EH (cell line): ENCODE measurements around the gene UNK.
A peak's percentile ranks its signal among the peaks of the same experiment; 100 is the strongest.
"Not testable (repeated sequence)": the region's sequence is repeated elsewhere in the genome, so short reads cannot be mapped to it uniquely, and the experiment has no call there.

Source experiments
- DNase-seq: peaks from one replicate; pipeline ENCODE4 v3.0.0-alpha.2; 2015; ENCODE audit warnings: low read depth

Gene UNK

GRCh38 chr17:75755205-75755901 is 29.3 kb upstream of the UNK start:
- DNase-seq: peak; percentile 25

GRCh38 chr17:75755990-75756389 is 28.6 kb upstream of the UNK start:
- DNase-seq: no peak

DNA sequence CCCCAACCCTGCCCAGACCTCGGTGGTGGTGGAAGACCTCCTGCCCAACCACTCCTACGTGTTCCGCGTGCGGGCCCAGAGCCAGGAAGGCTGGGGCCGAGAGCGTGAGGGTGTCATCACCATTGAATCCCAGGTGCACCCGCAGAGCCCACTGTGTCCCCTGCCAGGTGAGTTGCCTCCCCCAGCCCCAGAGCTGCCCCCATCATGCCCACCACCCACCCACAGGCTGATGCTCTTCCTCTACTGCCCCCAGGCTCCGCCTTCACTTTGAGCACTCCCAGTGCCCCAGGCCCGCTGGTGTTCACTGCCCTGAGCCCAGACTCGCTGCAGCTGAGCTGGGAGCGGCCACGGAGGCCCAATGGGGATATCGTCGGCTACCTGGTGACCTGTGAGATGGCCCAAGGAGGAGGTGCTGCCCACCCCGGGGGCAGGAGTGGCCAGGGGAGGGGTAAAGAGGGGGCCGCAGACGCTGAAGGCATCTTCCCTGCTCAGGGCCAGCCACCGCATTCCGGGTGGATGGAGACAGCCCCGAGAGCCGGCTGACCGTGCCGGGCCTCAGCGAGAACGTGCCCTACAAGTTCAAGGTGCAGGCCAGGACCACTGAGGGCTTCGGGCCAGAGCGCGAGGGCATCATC is 28.0 kb upstream of the UNK start:
- DNase-seq: no peak

GRCh38 chr17:75757086-75757681 is 27.4 kb upstream of the UNK start:
- DNase-seq: no peak

DNA sequence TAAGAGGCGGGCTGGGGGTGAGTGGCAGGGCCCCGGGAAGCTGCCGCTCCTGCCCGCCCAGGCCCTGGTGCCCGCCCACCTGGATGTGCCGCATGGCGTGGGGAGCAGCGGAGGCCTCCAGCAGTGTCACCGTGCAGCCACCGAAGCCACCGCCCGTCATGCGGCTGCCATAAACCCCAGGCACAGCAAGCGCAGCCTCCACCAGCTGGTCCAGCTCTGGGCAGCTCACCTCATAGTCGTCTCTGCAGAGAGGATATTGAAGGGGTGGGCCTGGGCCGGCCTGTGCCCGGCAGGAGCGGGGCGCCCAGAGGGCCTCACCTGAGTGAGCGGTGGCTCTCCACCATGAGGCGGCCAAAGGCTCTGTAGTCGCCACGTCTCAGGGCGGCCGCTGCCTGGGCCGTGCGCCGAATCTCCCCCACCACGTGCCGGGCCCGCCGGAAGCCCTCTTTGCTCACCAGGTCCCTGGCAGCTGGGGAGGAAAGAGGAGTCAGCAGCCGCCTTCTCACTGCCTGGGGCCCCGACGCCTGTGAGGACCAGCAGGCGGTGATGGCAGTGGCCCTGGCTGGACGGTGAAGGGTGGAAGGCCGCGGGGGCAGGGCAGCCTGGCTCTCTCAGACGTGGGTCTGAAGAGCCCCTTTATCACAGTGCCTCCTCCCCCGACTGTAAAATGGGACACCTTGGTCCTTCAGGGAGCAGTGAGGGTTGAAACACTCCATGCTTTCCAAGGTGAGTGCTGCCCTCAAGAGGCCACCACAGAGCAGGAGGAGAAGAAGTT is 26.3 kb upstream of the UNK start:
- DNase-seq: no peak

- DNase-seq: no peak
Observed at GRCh38 chr17:75759457-75759856, 25.1 kb upstream of the UNK start.

DNA sequence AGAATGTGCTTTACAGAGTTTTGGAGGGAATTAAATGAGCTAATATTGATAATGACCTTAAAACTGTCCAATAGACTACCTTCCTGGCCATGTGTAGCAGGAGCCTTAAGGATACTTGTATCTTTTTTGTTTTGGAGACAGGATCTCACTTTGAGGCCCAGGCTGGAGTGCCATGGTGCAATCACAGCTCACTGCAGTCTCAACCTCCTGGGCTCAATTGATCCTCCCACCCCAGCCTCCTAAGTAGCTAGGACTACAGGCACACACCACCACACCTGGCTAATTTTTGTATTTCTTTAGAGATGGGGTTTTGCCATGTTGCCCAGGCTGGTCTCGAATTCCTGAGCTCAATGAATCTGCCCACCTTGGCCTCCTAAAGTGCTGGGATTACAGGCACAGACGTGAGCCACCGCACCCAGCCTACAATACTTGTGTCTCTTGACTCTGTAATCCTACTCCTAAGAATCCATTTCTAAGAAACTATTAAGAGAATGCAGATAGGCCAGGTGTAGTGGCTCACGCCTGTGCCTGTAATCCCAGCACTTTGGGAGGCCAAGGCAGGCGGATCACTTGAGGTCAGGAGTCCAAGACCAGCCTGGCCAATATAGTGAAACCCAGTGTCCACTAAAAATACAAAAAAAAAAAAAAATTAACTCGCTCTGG is 24.5 kb upstream of the UNK start:
- DNase-seq: not testable (repeated sequence)

GRCh38 chr17:75762513-75763268 is 21.9 kb upstream of the UNK start:
- DNase-seq: no peak

GRCh38 chr17:75763269-75763607 is 21.4 kb upstream of the UNK start:
- no peak for DNase-seq

GRCh38 chr17:75763613-75764416 is 20.8 kb upstream of the UNK start:
- peak; percentile 23 for DNase-seq

- no peak for DNase-seq
Observed at GRCh38 chr17:75764417-75764710, 20.2 kb upstream of the UNK start.

DNA sequence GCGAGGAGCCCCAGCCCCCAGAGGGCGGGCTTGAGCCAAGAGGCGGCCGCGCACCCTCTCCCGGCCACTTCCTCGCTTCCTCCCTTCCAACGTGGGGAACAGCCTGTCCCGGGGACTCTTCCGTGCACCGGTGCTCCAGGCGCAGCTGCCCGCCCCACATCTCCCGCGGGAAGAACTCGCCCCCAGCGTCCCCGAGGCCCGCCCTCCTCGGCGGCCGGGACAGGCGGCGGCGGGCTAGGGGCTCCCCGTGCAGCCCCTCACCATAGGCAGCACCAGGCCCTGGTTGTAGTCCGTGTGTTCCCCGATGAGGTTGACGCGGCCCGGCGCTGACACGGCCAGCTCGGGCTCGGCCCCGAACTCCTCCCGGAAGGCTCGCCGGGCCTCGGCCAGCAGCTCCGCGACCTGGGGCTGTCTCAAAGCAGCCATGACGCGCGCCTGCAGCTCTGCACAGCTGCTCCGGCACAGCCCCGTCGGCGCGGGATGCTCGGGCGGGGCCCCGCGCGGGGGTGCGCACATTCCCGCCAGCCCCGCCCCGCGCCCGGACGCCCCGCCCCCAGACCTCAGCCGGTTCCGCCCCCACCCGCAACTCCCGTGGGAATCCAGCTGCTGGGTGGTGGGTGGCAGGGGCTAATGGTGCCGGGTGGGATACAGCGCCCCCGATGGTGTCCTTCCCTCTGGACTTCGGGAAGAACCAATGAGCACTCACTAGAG is 19.7 kb upstream of the UNK start, which contains the start of gene GALK1:
Gene GALK1 (minus strand): TSS at position 482 of the 711 bp plus-strand sequence. CDS start 56 bp downstream, at position 426.
- peak; percentile 75 for DNase-seq

DNA sequence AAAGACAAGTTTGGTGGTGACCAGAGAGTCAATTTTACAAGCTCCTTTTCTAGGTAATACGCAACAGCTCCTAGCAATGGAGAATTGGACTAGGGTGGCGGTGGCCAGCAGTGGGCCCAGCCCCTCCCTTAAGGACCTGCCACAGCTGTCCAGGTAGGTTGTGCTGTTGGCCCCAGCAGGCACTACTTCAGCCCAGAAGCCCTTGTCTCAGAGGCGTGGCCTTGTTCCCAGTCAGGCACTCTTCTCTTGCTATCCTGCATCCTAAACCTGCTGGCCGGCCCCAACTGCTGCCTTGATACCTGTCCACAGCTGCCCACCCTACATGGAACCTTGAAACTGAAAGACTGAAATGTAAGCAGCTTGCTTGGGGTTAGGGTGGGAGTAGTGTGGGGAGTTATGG is 18.6 kb upstream of the UNK start:
- no peak for DNase-seq

GRCh38 chr17:75767881-75768280 is 16.7 kb upstream of the UNK start:
- no peak for DNase-seq

DNA sequence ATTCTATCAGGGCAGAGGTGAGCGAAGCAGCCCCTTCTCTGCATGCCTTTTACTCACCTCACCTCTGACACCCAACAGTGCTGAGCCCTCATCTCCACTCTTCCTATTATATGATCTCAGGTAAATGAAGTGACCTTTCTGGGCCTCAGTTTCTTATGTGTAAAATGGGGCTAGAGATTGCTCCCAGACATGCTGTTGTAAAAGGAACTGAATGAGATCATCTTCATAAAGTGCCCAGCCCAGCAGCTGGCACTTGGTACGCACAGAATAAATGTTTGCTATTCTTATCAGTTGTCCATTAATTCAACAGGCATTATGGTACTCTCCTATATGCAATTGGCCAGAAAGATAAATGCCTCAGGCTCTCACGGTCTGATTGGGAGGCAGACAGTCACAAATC is 15.1 kb upstream of the UNK start:
- DNase-seq: no peak

DNA sequence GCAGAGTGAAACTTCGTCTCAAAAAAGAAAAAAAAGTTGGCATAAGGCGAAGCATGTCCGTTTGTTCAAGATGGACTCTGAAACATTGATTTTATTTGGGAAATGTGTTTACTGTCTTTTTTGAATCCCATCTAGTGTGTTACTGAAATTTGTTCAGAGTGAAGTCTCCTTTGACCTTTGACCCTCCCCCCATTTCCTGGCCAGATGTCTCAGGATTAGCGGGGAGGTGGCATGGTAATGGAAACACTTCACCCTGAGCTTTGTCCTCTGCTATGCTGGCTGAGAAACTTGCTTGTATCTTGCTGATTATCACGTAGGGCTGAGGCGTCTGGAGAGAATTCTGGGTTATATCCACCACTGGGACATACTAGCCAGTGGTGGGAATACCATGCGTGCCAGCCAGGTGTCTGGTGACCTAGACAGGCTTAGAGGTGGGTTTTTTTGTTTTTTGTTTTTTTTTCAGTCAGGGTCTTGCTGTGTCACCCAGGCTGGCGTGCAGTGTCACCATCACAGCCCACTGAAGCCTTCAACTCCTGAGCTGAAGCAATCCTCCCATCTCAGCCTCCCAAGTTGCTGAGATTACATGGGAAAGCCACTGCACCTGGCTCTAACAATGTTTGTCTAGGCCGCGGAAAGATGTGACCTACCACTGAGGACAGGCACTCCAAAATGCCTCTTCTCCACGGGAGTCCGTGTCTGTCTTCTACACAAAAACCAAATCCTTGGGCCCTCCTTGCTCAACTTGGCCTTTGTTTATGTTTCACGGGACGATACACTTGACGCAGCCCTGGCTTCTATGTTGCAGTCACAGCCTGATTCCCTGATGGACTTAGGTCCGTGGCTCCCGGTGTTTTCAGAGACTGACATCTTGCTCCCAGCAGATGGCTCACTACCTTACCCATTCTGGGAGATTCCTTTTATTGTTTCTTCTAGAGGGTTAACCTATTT is 13.0 kb upstream of the UNK start:
- peak; percentile 25 for DNase-seq

GRCh38 chr17:75773121-75773807 is 11.3 kb upstream of the UNK start:
- DNase-seq: no peak

DNA sequence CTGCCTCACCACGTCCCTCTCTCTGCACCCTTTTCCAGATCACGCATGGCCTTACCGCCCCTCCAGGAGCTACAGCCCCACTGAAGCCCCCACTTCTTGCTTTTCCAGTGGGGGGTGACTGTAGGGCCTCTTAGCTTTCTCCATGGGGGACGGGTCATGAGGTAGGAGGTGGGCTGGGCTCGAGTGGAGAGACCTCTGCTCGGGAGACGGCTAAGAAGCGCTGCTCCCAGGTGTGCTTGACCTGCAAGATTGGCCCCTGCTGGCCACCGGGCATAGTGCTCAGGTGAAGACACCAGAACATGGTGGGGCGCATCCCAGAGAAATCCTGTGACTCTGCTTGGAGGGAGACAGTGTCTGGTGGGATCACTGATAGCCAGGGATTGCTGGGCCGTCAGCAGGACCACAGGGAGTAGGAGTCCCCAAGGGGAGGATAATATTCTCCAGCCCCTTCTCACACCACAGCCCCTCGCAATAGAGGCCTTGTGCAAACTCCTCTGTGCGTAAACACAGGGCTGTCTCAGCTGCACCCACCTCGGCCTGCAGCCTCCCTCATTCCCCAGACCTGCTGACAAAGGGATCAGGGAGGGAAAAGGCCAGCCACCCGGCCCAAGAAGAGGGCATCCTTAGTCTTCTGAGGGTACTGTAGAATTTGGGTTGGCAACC is 10.7 kb upstream of the UNK start:
- DNase-seq: no peak
